ENCODE measurements around the gene ADAMTS12. TPM values are rescaled to one million over a fixed set of nuclear protein-coding genes. Genes with fewer than 3 reads are reported as not detected.

Gene ADAMTS12
- polyA plus RNA-seq, 1 donor: 18.2 TPM

DNA sequence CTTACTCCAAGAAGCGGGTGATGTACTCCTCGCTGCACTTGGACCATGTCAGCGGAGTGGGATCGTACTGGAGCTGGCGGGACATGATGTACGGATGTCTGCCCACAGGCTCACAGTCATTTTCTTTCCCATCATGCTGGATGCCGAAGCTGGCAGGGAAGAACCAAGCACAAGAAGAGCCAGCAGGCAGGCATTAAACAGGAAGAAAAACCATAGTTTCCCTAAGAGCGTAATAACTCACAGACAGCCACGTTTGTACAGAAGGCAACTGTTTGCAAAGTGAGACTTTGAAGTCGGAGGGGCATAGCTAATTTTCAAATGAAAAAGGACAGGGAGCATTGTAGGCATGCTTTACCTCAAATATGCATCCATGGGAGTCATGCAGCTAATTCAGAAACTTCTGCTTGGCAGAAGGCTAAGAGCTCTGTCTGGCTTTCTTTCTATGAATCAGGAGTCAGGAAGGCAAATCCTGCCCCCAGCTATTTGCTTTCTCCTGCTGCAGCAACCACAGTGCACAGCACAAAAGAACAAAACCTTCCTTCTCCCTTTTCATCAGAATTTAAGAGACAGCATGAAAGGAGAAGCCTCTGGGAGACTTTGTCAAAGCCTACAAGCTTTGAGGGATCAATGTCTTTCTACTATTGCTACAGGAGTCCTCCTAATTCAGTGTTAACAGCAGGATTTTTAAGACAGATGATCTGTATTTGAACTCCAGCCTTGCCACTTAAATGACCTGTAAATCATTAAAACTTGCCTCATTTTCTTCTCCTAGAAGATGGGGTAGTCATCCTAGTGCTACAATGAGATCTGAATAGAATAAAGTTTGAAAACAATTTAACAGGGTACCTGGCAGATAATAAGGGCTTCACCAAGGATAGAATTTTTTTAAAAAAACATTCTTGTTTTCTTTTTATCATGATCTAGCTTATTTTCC is 242.0 kb downstream of the ADAMTS12 start:
- DNase-seq: no peak

DNA sequence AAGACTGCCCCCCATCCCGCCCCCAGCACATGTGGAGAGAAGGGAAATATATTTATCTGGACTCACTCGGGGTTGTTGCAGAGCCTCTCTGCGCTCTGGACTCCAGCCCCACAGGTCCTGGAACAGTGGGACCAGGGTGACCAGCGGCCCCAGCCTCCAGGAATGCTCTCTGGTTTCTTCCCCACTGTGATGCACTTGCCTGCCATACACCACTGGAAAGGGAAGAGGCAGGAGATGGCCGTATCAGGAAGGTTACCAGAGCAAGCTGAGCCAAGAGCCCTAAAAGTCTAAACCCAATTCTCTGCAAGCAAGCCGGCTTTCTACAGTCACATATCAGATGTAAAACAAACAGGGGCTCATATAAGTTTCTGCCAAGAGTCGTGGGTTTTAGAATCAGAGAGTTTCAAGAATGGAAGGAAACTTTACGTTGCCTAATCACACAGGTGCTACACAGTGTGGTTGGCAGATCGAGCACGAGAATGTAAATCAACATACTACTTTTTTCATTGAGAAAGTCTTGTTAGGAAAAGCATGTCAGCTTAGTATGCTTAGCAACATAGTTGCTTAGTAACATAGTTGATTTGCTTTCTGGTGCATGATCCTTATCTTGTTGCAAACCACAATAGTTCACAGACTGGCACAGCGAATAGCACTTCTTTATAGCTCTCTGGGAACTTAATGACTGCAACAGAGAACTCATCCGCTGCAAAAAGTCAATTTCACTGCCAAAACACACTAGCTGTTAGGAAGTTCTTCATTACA is 249.9 kb downstream of the ADAMTS12 start:
- no peak for DNase-seq

DNA sequence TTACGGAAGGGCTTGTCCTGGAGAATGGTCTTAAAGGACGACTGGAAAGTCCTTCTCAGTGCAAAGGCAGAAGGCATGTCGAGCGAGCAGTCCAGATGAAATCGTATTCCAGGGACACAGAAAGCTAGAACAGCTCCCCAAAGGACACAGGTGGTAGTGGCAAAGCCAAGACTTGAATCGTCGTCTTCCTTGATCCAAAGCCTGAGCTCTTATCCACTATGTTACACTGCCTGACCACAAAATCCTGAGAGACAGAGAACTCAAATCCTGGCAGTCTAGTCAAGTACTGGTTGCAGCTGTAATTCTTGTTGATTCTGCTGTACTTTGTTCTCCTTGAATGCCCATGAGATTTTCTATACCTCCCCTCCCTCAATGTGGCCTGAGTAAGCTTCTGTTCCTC is 252.3 kb downstream of the ADAMTS12 start:
- DNase-seq: peak; percentile 3

GRCh38 chr5:33637011-33637410 is 254.8 kb downstream of the ADAMTS12 start:
- DNase-seq: no peak

DNA sequence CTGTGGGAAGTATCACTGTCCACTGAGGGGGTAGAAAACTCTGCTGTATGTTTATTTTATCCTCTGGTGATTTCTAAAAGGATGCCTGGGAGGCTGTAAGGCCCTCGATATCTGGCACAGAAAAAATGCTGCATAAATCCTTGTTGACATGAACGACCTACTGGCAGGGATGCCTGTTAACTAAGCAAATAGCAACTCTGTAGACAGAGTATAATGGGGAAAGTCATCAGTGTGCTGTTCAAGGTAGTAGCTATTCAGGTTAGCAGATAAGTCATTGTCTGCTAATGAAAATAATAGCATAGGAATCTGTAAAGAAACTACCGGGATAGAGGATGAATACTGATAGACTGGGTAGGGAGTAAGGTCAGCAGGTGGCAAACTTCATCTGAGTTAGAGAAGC is 256.2 kb downstream of the ADAMTS12 start:
- no peak for DNase-seq

- no peak for DNase-seq
Measured at GRCh38 chr5:33633699-33634098, 258.1 kb downstream of the ADAMTS12 start.

DNA sequence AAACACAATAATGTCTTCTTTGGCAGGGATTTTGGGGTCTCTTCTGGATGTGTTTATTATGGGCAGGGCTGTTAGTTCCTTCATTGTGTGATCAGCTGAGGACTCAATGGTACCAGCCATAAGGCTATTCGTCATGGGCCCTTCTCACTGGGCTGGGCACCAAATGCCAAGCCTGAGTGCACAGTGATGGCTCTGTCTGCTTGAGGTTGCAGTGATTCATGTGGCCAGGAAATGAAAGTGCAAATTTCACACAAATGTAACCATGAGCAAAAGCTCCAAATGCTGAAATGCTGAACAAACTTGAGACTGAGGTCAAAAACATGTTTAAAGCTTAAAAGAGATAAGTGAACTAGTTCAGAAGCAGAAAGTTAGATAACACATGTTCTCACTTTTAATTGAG is 260.0 kb downstream of the ADAMTS12 start:
- no peak for DNase-seq

- no peak for DNase-seq
Measured at GRCh38 chr5:33631139-33631538, 260.7 kb downstream of the ADAMTS12 start.

DNA sequence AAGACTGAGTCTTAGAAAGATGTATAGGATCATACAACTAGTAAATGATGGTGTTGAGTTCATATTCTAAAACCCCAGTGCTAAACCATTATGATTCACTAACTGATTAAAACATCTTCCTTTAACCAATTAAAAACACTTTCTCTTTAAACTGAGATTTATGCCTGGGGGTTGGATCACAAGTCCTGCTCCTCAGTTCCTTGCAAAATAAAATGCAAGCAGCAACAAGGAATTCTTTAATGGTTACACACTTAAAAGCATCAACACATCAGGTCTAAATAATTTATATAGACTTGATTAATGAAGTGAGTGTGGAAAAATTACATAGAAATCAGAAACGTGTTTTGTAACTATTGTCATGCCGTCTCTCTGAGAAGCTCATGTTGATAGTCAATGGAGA is 261.8 kb downstream of the ADAMTS12 start:
- DNase-seq: no peak

DNA sequence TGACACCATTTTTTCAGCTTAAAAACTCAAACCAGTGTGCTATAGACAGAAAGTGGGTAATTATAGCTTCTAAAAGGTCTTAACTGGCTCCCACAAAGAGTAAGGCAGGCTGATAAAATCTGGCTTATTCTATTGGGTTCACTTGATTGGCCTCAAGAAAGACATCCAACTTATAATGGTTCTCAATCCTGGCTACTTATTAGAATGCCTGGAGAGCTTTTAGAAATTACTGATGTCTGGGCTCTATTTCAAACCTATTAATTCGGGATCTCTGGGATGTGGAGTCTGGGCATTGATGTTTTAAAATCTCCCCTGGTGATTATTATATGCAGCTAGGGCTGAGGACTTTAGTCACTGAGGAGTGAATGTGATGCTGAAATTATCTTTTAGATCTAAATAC is 263.0 kb downstream of the ADAMTS12 start:
- DNase-seq: no peak

DNA sequence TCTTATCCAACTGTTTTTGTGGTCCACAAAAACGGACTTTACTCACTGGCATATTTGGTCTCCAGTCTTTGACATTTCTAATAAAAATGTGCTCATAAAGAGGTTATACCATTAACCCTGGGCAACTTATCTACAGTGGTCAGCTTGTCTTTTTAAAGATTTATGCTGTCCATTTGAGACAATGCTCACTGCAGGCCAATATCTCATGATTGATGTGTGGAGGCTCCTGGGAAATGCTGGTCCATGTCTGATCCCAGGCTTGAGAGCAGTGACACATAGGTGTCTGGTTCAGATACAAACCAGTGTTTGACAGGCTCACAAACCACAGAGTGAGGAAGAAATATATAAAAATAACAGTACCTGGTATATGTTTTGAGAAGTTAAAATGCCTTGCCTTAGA is 270.3 kb downstream of the ADAMTS12 start:
- no peak for DNase-seq

- DNase-seq: no peak
Measured at GRCh38 chr5:33614039-33614438, 277.8 kb downstream of the ADAMTS12 start.

DNA sequence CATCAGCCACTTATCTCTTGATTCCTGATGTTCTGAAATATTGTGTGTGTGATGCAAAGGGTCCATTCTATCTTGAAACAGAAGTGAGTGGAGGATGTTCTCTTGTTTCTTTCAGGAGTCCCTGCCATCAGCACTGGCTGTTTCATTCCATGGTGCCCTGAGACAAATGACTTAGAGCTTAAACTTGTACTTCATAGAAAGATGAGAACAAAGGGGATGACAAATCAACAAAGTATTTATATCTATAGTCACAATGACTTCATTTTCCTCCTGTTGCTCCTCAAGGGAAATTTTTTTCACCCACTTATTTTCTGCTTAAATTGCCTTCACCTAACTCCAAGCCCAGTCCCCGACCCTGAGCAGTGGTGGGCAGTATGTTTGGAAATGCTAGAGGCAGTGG is 279.4 kb downstream of the ADAMTS12 start:
- DNase-seq: no peak

DNA sequence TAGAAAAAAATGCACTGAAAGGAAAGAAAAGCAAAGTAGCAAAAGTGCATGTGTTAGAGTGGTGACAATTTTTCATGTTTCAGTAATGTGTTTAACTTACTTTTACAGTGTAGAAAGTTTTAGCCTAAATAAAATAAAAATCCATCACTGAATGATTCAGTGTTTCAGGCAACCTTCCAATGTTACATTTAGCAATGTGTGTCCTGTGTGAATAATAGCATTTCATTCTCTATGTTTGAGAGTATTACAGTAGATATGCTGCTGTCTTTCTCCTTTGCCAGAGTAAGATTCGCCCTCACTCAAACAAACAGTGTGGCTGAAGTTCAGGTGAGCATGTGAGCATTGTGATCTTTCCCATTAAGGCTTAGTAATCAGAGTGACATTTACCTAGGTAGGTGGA is 279.9 kb downstream of the ADAMTS12 start:
- DNase-seq: no peak

DNA sequence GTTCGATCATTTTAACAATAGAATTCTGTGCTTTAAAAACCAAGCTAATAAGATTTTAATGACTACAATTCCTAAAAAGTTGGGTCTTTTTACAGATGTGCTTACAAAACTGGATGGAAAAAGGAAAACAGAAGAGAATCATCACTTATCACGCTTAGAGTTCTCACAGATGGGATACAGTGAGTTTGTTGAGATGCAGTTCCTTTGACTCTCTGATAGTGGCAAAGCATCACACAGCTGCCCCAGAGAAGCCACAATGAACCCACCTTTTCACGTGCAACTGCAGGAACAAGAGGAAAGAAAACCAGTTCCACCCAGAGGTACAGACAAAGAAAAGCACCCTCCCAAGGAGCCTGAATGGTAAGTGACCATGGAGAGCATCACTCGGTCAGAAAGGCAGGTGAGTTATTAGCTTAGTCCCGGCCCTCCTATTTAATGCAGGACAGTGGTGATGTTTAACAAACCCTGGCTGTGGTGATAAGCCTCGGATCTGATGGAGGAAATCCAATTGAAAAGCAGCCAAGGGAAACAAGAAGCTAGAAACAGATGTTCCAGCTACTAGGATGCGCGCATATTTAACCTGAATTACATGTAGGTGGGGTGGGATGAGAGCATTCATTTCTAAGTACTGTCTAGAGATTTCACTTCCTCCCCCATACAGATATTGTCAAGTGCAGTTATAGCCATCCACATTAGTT is 283.3 kb downstream of the ADAMTS12 start:
- DNase-seq: no peak

DNA sequence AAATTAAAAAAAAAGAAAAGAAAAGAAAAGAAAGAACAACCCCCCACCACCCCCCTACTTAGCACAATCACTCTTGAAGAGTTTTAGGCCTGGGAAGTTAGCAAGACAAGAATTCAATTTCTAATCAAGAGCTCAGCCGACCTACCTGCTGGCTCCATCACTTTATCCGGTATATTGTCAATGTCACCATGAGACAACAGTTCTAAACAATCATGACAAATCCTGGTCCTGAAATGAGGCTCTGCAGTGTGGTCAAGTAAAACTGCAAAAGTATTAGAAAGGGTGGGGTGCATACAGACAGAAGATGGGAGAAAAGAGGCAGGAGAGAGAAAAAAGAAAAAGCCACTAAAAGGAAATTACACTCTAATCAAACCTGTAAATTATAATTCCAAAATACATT is 287.3 kb downstream of the ADAMTS12 start:
- DNase-seq: no peak

DNA sequence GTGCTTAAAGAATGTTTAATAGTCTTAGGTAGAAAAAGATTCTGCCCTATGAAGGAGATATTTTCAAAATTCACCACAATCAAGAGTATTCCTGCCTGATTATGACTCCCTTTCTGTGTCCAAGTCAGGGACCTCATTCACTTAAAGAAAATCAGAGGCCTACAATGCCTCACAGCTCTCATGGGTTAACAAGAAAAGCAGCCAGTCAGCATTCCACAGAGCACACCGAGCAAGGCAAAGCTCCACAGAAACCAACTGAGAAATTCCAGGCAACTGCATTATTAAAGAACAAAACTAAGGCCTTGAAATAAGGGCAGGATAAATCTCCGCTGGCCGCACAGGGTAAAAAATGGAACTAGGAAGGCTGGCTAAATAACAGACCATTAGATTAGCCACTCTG is 289.9 kb downstream of the ADAMTS12 start:
- DNase-seq: no peak

DNA sequence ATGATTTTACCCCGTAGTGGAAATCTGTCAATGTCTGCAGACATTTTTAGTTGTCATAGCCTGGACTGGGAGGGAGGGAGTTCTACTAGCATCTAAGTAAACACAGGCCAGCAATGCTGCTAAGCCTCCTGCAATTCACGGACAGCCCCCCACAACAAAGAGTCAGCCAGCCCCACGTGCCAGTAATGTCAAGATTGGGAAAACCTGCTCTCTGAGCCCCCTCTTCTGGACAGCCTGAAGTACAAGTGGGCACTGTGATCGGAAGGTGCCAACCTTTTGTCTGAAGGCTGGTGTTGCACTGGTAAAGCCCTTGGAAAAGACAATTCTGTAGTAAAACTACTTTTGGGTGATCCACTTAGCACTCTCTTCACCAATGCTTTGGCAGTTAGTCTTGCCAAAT is 296.5 kb downstream of the ADAMTS12 start:
- no peak for DNase-seq

DNA sequence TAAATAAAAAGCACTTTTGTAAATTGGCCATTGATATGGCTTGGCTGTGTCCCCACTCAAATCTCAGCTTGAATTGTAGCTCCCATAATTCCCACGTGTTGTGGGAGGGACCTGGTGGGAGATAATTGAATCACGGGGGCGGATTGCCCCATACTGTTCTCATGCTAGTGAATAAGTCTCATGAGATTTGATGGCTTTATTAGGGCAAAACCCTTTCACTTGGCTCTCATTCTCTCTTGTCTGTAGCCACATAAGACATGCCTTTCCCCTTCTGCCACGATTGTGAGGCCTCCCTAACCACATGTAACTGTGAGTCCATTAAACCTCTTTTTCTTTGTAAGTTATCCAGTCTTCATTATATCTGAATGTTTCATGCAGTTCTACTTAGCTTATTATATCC is 297.8 kb downstream of the ADAMTS12 start:
- DNase-seq: no peak

GRCh38 chr5:33592245-33592644 is 299.5 kb downstream of the ADAMTS12 start:
- no peak for DNase-seq

- DNase-seq: no peak
Measured at GRCh38 chr5:33588654-33589372, 303.0 kb downstream of the ADAMTS12 start.

DNA sequence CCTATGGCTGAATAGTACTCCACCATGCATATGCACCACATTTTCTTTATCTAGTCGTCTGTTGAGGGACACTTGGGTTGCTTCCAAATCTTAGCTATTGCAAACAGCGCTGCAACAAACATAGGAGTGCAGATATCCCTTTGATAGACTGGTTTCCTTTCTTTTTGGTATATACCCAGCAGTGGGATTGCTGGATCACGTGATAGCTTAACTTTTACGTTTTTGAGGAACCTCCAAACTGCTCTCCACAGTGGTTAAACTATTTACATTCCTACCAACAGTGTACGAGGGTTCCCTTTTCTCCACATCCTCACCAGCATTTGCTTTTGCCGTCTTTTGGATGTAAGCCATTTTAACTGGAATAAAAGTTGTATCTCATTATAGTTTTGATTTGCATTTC is 308.5 kb downstream of the ADAMTS12 start:
- no peak for DNase-seq

DNA sequence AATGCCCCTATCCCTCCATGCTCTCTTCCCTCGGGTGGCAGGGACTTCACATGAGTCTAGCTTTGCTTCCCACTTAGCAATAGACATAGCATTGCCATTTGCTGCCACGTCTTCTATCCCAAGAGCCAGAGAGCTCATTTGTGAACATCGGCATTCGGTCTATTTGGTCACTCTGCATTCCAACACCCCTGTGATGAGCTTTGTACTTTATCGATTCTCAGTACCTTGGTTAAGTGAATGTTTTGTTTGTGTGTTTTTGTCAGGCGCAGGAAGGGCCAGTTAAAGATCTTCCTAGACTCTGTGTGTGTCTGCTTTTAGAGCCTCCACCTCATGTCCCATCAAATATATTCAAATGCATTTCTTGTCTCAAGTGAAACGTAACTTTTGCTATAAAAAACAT is 309.4 kb downstream of the ADAMTS12 start:
- no peak for DNase-seq

Measured in hindlimb muscle (tissue), 1 donor.